Prostate gland (tissue), 2 donors: ENCODE data around the gene PTPN1.

Source experiments
- POLR2AphosphoS5 ChIP-seq: sonication (generic); formaldehyde crosslinking; IDR thresholded peaks from one replicate; pipeline ENCODE4 v1.6.1; 2017; ENCODE audit warnings: antibody characterized with exemption
- TF ChIP-seq, protein P1 (sequence below), 4 experiments: fragments of 200-600 bp in 2 of 4; fragments of 450-650 bp in 2 of 4; sonication (generic) in 2 of 4; IDR thresholded peaks; 1 replicate in 3 of 4; 2 replicates in 1 of 4; pipeline ENCODE4 v1.5.1; 2016 to 2019; ENCODE audit warnings: antibody characterized with exemption in 4 of 4, mild to moderate bottlenecking in 2 of 4, moderate library complexity in 2 of 4

DNA sequence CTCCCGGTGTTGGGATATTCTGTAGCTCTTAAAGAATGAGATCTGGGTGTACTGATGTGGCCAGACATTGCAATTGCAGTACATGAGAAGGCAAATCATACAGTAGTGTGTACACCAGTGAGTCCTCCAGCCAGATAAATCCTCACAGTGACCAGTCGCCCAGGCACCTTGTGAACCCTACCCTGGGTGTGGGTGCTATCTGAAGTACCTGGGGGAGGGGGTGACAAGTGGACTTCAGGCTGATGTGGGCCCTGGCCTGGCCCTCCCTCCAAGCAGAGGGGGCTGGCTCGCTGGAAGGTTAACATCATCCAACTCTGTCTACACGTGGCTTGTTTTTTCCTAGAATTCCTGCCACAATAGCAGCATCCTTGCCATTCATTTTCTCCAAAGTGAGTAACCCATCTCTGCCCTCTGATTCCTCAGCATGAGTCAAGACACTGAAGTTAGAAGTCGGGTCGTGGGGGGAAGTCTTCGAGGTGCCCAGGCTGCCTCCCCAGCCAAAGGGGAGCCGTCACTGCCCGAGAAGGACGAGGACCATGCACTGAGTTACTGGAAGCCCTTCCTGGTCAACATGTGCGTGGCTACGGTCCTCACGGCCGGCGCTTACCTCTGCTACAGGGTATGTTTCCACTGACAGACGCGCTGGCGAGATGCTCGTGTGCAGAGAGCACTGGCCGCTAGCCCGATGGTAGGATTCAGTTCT, 70.8 kb downstream of the PTPN1 start:
- no peak for TF ChIP-seq POLR2AphosphoS5
- TF ChIP-seq, protein P1, sequence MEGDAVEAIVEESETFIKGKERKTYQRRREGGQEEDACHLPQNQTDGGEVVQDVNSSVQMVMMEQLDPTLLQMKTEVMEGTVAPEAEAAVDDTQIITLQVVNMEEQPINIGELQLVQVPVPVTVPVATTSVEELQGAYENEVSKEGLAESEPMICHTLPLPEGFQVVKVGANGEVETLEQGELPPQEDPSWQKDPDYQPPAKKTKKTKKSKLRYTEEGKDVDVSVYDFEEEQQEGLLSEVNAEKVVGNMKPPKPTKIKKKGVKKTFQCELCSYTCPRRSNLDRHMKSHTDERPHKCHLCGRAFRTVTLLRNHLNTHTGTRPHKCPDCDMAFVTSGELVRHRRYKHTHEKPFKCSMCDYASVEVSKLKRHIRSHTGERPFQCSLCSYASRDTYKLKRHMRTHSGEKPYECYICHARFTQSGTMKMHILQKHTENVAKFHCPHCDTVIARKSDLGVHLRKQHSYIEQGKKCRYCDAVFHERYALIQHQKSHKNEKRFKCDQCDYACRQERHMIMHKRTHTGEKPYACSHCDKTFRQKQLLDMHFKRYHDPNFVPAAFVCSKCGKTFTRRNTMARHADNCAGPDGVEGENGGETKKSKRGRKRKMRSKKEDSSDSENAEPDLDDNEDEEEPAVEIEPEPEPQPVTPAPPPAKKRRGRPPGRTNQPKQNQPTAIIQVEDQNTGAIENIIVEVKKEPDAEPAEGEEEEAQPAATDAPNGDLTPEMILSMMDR (IDR thresholded peaks at IDR 0.05) = no peak
